Naive thymus-derived CD8-positive, alpha-beta T cell (primary cell): Measurements from ENCODE around the gene FBXW12. TPM values are rescaled to one million over a fixed set of nuclear protein-coding genes. Genes with fewer than 3 reads are reported as not detected.

Experiments used
- ATAC-seq, 2 donors: fragments of 150-1000 bp; cut with Tn5 transposase in 1 of 2; sonication (Bioruptor Pico), chemical (Tn5 transposase) in 1 of 2; 1 replicate in 1 of 2; 2 replicates in 1 of 2; pipeline ENCODE4 v1.10.0; 2021; ENCODE audit warnings: mild to moderate bottlenecking in 2 of 2, moderate library complexity in 2 of 2
- POLR2A ChIA-PET: fragments of 350-600 bp; sonication (Branson Sonifier 250); formaldehyde crosslinking; loops from one replicate; lab custom pipeline; 2021; ENCODE audit warnings: antibody characterized with exemption; lab: Charles Lee
- DNase-seq, 10 donors: peaks; one replicate each; pipeline versions ENCODE4 v3.0.0 to v3.0.0-alpha.2; 2020 to 2022
- H3K27ac Mint-ChIP-seq, 10 donors: one replicate each; pipeline ENCODE4 v1.8.0; 2020 to 2022; ENCODE audit warnings: mild to moderate bottlenecking in 10 of 10, mixed read lengths in 10 of 10, moderate library complexity in 4 of 10, inconsistent platforms in 1 of 10
- H3K27me3 Mint-ChIP-seq, 5 donors: one replicate each; pipeline ENCODE4 v1.8.0; 2021 to 2022; ENCODE audit warnings: mixed read lengths in 5 of 5
- H3K36me3 Mint-ChIP-seq, 3 donors: one replicate each; pipeline ENCODE4 v1.8.0; 2020 to 2022; ENCODE audit warnings: mixed read lengths in 3 of 3, mild to moderate bottlenecking in 2 of 3, inconsistent platforms in 1 of 3
- H3K4me1 Mint-ChIP-seq, 4 donors: one replicate each; pipeline ENCODE4 v1.8.0; 2021 to 2022; ENCODE audit warnings: mixed read lengths in 4 of 4
- H3K4me3 Mint-ChIP-seq, 10 donors: one replicate each; pipeline ENCODE4 v1.8.0; 2020 to 2022; ENCODE audit warnings: mild to moderate bottlenecking in 10 of 10, mixed read lengths in 10 of 10, moderate library complexity in 6 of 10, inconsistent platforms in 1 of 10
- H3K9me3 Mint-ChIP-seq, 9 donors: one replicate each; pipeline ENCODE4 v1.8.0; 2020 to 2022; ENCODE audit warnings: mixed read lengths in 9 of 9, mild to moderate bottlenecking in 3 of 9, inconsistent platforms in 1 of 9, moderate library complexity in 1 of 9
- polyA plus RNA-seq, 3 donors: library from polyadenylated mRNA; unstranded; fragments of 300-500 nt; fragmentation: Illumina TruSeq; gene quantifications; one replicate each; pipeline ENCODE4 v1.2.3, GENCODE V29; 2021
- total RNA-seq, 8 experiments: library from RNA in 2 of 8; stranded (reverse) in 2 of 8; gene quantifications; one replicate each; pipeline ENCODE4 v1.2.3 and lab custom pipeline; 2021 to 2026

FBXW12 gene
- total and polyA plus RNA-seq, 5 experiments from 2014 or later = not detected

- DNase-seq = peak in 1 of 10 donors; percentile 23
- Mint-ChIP-seq H3K4me3 (no peak overlapping the region), H3K4me1 (peaks cover 0 to 2% (median 0%) of the 10 kb centered on the region in 4 donors), H3K27me3 (no peaks in the 10 kb centered on the region), H3K9me3 (no peaks in the 10 kb centered on the region), H3K27ac (peak overlapping the region in 1 of 10 donors; percentile 33), H3K36me3 (no peaks in the 10 kb centered on the region)
- POLR2A ChIA-PET = no interaction called here
- no peak for ATAC-seq
These were observed 41.1 kb downstream of the FBXW12 start for GRCh38 chr3:48413086-48413485.

- no peak overlapping the region for H3K27ac Mint-ChIP-seq
- no peaks in the 10 kb centered on the region for H3K9me3 Mint-ChIP-seq
- DNase-seq (peak in 1 of 10 donors; percentile 60), ATAC-seq (no peak)
- no peaks in the 10 kb centered on the region for H3K4me1 Mint-ChIP-seq
- no peak overlapping the region for H3K4me3 Mint-ChIP-seq
- POLR2A ChIA-PET = no interaction called here
- no peaks in the 10 kb centered on the region for H3K36me3 Mint-ChIP-seq
- no peaks in the 10 kb centered on the region for H3K27me3 Mint-ChIP-seq
These were observed 41.6 kb downstream of the FBXW12 start for GRCh38 chr3:48413611-48414010.

- POLR2A ChIA-PET = no interaction called here
- ATAC-seq = no peak
- Mint-ChIP-seq H3K9me3 (no peaks in the 10 kb centered on the region), H3K4me1 (no peaks in the 10 kb centered on the region), H3K36me3 (no peaks in the 10 kb centered on the region), H3K4me3 (no peak overlapping the region), H3K27me3 (no peaks in the 10 kb centered on the region), H3K27ac (no peak overlapping the region)
- DNase-seq = peak in 1 of 10 donors; percentile 54
These were observed 42.6 kb downstream of the FBXW12 start for GRCh38 chr3:48414376-48415250.

GRCh38 chr3:48415251-48415953 is 43.4 kb downstream of the FBXW12 start:
- H3K4me3 Mint-ChIP-seq = no peak overlapping the region
- peak overlapping the region in 1 of 10 donors; percentile 58 for H3K27ac Mint-ChIP-seq
- ATAC-seq (no peak), DNase-seq (no peak)
- POLR2A ChIA-PET = no interaction called here
- no peaks in the 10 kb centered on the region for H3K36me3 Mint-ChIP-seq
- H3K27me3 Mint-ChIP-seq = no peaks in the 10 kb centered on the region
- H3K9me3 Mint-ChIP-seq = no peaks in the 10 kb centered on the region
- no peaks in the 10 kb centered on the region for H3K4me1 Mint-ChIP-seq

- ATAC-seq = no peak
- POLR2A ChIA-PET = no interaction called here
- Mint-ChIP-seq H3K4me3 (no peak overlapping the region), H3K27ac (no peak overlapping the region), H3K36me3 (no peaks in the 10 kb centered on the region), H3K9me3 (no peaks in the 10 kb centered on the region), H3K4me1 (no peaks in the 10 kb centered on the region), H3K27me3 (no peaks in the 10 kb centered on the region)
- no peak for DNase-seq
These were observed 44.1 kb downstream of the FBXW12 start for GRCh38 chr3:48416091-48416505.

- Mint-ChIP-seq H3K4me3 (no peak overlapping the region), H3K27ac (peak overlapping the region in 1 of 10 donors; percentile 58), H3K36me3 (no peaks in the 10 kb centered on the region), H3K27me3 (no peaks in the 10 kb centered on the region), H3K9me3 (no peaks in the 10 kb centered on the region), H3K4me1 (peaks cover 0 to 1% (median 0%) of the 10 kb centered on the region in 4 donors)
- ATAC-seq (no peak), DNase-seq (no peak)
- POLR2A ChIA-PET = no interaction called here
These were observed 44.5 kb downstream of the FBXW12 start for GRCh38 chr3:48416546-48416945.

- ATAC-seq (no peak), DNase-seq (peak in 1 of 10 donors; percentile 27)
- Mint-ChIP-seq H3K4me3 (no peak overlapping the region), H3K4me1 (peaks cover 0 to 6% (median 3%) of the 10 kb centered on the region in 4 donors), H3K27ac (peak overlapping the region in 1 of 10 donors; percentile 65), H3K9me3 (no peaks in the 10 kb centered on the region), H3K27me3 (no peaks in the 10 kb centered on the region), H3K36me3 (no peaks in the 10 kb centered on the region)
- POLR2A ChIA-PET = no interaction called here
These were observed 45.6 kb downstream of the FBXW12 start for GRCh38 chr3:48417529-48418108.

GRCh38 chr3:48418140-48418539 is 46.1 kb downstream of the FBXW12 start:
- POLR2A ChIA-PET = no interaction called here
- no peak for ATAC-seq
- DNase-seq = peak in 1 of 10 donors; percentile 52
- Mint-ChIP-seq H3K9me3 (no peaks in the 10 kb centered on the region), H3K36me3 (no peaks in the 10 kb centered on the region), H3K4me1 (peaks cover 0 to 6% (median 4%) of the 10 kb centered on the region in 4 donors), H3K27me3 (no peaks in the 10 kb centered on the region), H3K4me3 (no peak overlapping the region), H3K27ac (no peak overlapping the region)

- Mint-ChIP-seq H3K27me3 (no peaks in the 10 kb centered on the region), H3K4me3 (no peak overlapping the region), H3K9me3 (no peaks in the 10 kb centered on the region), H3K27ac (no peak overlapping the region), H3K4me1 (peaks cover 0 to 7% (median 5%) of the 10 kb centered on the region in 4 donors), H3K36me3 (no peaks in the 10 kb centered on the region)
- DNase-seq (no peak), ATAC-seq (no peak)
- POLR2A ChIA-PET = no interaction called here
These were observed 46.6 kb downstream of the FBXW12 start for GRCh38 chr3:48418651-48419050.

GRCh38 chr3:48419149-48419548 is 47.1 kb downstream of the FBXW12 start:
- POLR2A ChIA-PET = no interaction called here
- DNase-seq = no peak
- H3K9me3 Mint-ChIP-seq = no peaks in the 10 kb centered on the region
- H3K27ac Mint-ChIP-seq = no peak overlapping the region
- no peaks in the 10 kb centered on the region for H3K27me3 Mint-ChIP-seq
- H3K4me3 Mint-ChIP-seq = no peak overlapping the region
- ATAC-seq = no peak
- H3K4me1 Mint-ChIP-seq = peaks cover 0 to 7% (median 5%) of the 10 kb centered on the region in 4 donors
- H3K36me3 Mint-ChIP-seq = no peaks in the 10 kb centered on the region

- Mint-ChIP-seq H3K27ac (no peak overlapping the region), H3K36me3 (no peaks in the 10 kb centered on the region), H3K4me3 (no peak overlapping the region), H3K9me3 (no peaks in the 10 kb centered on the region), H3K27me3 (no peaks in the 10 kb centered on the region), H3K4me1 (peaks cover 0 to 7% (median 5%) of the 10 kb centered on the region in 4 donors)
- DNase-seq = peak in 1 of 10 donors; percentile 13
- no peak for ATAC-seq
- POLR2A ChIA-PET = no interaction called here
These were observed 47.6 kb downstream of the FBXW12 start for GRCh38 chr3:48419597-48419996.

GRCh38 chr3:48420561-48420960 is 48.5 kb downstream of the FBXW12 start:
- DNase-seq = peak in 1 of 10 donors; percentile 52
- Mint-ChIP-seq H3K27me3 (no peaks in the 10 kb centered on the region), H3K4me3 (no peak overlapping the region), H3K27ac (peak overlapping the region in 1 of 10 donors; percentile 41), H3K4me1 (peaks cover 0 to 7% (median 5%) of the 10 kb centered on the region in 4 donors), H3K9me3 (no peaks in the 10 kb centered on the region), H3K36me3 (no peaks in the 10 kb centered on the region)
- POLR2A ChIA-PET = no interaction called here
- no peak for ATAC-seq

- no peak for ATAC-seq
- POLR2A ChIA-PET = no interaction called here
- peaks cover 0 to 7% (median 5%) of the 10 kb centered on the region in 4 donors for H3K4me1 Mint-ChIP-seq
These were observed 50.3 kb downstream of the FBXW12 start for GRCh38 chr3:48422272-48422671.

More at GRCh38 chr3:48422272-48422671, 50.3 kb downstream of the FBXW12 start:
- H3K36me3 Mint-ChIP-seq = no peaks in the 10 kb centered on the region
- H3K27ac Mint-ChIP-seq = no peak overlapping the region
- H3K27me3 Mint-ChIP-seq = no peaks in the 10 kb centered on the region
- no peaks in the 10 kb centered on the region for H3K9me3 Mint-ChIP-seq
- H3K4me3 Mint-ChIP-seq = no peak overlapping the region
- no peak for DNase-seq
